ENCODE data around the gene ANO1.

ANO1 gene

DNA sequence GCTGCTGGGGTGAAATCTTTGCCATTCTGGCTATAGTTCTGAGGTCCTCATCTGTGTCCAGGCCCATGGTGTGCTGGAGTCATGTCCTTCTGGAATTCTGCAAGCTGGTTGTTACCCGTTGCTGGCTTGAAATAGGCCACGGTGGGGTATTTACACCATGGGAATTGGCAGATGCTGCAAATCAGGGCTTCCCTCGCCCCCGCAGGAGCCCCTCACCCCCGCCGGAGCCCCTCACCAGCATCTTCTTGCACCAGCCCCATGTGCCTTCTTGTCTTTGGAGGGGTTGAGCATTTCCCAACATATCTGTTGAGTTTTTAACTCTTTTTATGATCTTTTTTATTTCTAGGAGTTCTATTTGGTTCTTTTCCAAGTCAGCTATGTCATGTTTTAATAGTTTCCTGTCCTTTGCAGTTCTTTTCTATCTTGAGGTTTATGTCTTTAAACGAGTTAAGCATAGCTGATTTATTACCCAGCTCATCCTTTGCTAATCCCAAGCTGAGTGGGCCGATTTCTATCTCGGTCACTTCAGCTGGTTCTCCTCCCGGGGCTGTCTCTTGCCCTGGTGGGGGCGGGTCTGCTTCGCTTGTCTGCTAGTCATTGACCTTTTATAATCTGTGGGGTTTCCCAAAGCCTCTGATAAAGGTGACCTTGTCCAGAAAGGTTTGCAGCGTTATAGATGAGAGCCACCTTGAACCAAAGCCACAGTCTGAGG lies 17.6 kb downstream of the ANO1 start:
- no peak for DNase-seq (ENCODE audit: low read depth)

DNA sequence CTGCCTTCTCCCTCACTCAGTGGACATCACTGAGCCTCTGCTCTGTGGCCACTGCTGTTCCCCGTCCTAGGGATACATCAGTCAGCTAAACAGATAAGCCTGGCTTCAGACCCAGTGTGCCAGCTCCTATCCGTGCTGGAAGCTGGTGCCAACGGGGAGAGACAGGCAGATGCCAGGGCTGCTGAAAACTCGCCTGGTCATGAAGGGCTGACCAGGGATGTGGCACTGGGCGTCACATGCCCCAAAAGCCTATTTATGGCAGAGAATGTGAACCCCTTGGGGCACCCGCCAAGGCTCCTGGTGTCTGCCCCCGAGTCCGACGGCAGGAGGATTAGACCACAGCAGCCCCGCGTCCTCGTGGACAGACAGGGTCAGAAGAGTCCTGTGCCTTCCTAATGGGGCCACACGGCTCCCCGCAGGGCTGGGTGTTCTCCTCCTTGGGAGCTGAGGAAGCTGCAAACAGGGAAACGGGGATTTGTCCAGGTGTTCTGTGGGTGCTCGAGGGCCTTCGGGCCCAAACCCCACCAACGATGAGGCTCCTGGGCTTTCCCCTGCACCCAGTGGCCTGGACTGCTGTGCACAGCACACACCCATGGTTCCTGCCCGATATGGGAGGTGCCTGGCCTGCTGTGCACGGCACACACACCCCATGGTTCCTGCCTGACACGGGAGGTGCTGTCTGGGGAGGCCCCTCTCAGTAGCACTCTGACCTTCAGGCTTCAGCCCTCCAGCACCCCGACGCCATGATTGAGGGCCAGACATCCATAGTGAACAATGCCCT lies 19.9 kb downstream of the ANO1 start:
- DNase-seq (ENCODE audit: low read depth), result no peak

GRCh38 chr11:70098936-70099335 lies 20.8 kb downstream of the ANO1 start:
- DNase-seq (ENCODE audit: low read depth), result no peak

- DNase-seq (ENCODE audit: low read depth), result no peak
Measured at GRCh38 chr11:70099578-70100279, 21.6 kb downstream of the ANO1 start.

- no peak for DNase-seq (ENCODE audit: low read depth)
Measured at GRCh38 chr11:70100280-70100603, 22.1 kb downstream of the ANO1 start.

GRCh38 chr11:70100791-70101190 lies 22.7 kb downstream of the ANO1 start:
- DNase-seq (ENCODE audit: low read depth), result no peak

DNA sequence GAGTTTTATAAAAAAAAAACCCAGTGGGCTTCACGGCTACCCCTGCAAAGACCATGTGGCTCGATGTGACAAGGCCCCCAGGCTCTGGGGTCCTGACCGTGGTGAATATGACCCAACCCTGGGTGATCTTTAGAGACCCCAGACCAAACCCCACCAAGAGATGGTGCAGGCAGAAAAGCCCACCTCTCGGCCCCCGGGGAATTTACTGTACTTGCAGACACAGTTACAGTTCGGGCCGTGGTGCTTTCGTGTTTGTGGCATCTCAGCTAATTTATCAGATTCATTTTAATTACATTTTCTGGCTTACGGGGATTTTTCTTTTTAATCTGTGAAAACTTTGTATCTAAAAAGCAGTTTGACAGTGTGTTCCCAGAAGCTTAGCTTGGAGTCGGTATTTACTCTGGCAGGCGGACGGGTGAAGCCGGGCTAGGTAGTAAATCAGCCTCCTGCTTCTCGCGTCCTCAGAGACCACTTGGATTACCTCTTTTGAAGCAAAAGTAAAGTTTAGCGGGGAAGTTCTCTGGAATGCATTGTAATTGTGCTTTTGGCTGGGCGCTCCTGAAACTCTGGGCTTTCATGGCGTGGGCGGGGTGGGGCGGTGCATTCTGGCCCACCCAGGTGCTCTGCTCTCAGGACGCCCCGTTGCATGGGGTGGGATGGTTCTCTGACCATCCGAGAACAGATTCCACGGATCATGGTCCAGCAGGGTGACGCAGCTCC lies 25.3 kb downstream of the ANO1 start:
- DNase-seq (ENCODE audit: low read depth), result no peak

DNA sequence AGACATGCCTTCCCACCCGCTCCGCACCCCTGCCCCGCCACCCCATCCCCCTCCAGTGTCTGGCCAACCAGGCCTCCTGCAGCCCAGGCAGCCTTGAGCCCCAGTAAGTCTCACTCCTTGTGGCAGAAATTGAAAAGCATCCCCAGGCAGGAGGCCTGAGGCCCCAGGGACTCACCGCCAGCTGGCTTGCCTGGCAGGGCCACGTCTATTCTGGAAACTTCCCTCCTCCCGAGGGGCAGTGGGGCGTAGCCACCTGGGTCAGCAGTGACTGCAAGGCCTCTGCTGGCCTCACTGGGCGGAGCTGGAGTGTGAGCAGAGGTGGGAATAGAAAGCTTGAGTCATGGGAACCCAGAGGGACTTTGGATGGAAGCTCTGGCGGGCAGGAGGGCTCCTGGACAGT lies 26.3 kb downstream of the ANO1 start:
- DNase-seq (ENCODE audit: low read depth), result no peak

GRCh38 chr11:70104961-70105360 lies 26.8 kb downstream of the ANO1 start:
- DNase-seq (ENCODE audit: low read depth), result no peak

GRCh38 chr11:70105369-70105754 lies 27.2 kb downstream of the ANO1 start:
- DNase-seq (ENCODE audit: low read depth), result no peak

GRCh38 chr11:70105755-70106571 lies 27.8 kb downstream of the ANO1 start:
- no peak for DNase-seq (ENCODE audit: low read depth)

GRCh38 chr11:70106757-70107156 lies 28.6 kb downstream of the ANO1 start:
- no peak for DNase-seq (ENCODE audit: low read depth)

- no peak for DNase-seq (ENCODE audit: low read depth)
Measured at GRCh38 chr11:70107191-70107590, 29.1 kb downstream of the ANO1 start.

DNA sequence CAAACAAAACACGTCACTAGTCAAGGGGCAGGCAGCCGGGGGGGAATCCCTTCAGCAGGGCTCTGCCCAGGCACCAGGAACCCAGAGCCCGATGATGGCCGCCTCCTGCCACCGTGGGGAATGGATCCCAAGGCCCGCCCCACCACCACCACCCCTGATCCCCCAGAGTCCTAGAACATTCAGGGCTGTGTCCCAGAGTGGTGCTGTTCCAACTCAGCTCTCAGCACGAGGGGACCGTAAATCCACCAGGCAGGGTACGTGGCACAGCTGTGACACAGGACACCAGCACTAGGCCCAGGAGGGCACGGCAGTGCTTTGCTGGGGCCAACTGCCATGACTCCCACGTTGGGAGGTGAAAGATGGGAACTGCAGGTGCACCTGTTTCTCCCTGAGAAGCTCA lies 29.6 kb downstream of the ANO1 start:
- no peak for DNase-seq (ENCODE audit: low read depth)

DNA sequence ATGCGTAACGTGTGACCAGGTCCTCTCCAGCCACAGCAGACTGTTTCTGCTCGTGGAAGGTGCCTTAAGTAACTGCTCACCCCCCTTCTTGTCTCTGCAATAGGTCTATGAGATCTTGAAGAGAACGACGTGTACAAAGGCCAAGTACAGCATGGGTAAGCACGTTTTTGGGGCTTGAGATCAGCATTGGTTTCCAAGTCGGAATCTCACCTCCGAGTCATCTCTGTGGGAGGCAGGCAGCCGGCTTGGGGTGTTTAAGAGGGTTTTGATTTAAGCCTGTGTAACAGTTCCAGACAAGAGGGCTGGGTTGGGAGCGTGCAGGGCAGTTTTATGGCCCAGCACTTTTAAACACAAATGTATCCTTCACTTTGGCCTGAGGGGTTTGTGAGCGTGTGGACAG lies 30.1 kb downstream of the ANO1 start:
- DNase-seq (ENCODE audit: low read depth), result no peak

- no peak for DNase-seq (ENCODE audit: low read depth)
Measured at GRCh38 chr11:70109006-70109405, 30.9 kb downstream of the ANO1 start.

- DNase-seq (ENCODE audit: low read depth), result no peak
Measured at GRCh38 chr11:70109903-70110302, 31.8 kb downstream of the ANO1 start.

- no peak for DNase-seq (ENCODE audit: low read depth)
Measured at GRCh38 chr11:70110538-70111055, 32.5 kb downstream of the ANO1 start.

- no peak for DNase-seq (ENCODE audit: low read depth)
Measured at GRCh38 chr11:70111269-70112016, 33.3 kb downstream of the ANO1 start.

DNA sequence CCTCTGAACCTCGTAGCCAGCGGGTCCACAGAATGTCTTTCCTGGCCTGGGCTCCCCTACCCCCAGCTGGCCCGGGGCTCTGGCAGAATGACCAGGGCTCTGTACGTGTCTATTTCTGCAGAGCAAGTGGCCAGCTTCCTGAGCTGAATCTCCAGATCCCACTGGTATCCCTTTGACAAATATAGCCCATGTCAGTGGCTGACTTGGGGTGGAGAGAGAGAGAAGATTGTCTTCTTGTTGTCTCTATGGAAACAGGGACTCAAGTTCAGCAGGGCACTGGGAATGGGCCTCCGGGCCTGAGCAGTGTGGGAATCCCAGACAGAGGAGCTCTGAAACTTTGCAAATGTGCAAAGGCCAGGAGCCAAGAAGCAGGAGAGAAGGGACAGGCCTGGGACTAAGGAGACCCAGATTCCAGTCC lies 33.9 kb downstream of the ANO1 start:
- no peak for DNase-seq (ENCODE audit: low read depth)

GRCh38 chr11:70113801-70114200 lies 35.7 kb downstream of the ANO1 start:
- no peak for DNase-seq (ENCODE audit: low read depth)

All from stimulated activated CD8-positive, alpha-beta memory T cell treated with anti-CD3 and anti-CD28 coated beads, Interleukin-12 subunit alpha, Interleukin-12 subunit beta, amount 100 ng/mL, for 1 hour (primary cell).